ENCODE data around the gene IGSF23.

IGSF23 gene, protein sequence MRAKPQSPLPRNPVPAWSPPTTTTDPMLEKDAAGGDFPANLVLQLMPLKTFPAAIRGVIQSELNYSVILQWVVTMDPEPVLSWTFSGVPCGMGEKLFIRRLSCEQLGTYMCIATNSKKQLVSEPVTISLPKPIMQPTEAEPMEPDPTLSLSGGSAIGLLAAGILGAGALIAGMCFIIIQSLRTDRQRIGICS

DNA sequence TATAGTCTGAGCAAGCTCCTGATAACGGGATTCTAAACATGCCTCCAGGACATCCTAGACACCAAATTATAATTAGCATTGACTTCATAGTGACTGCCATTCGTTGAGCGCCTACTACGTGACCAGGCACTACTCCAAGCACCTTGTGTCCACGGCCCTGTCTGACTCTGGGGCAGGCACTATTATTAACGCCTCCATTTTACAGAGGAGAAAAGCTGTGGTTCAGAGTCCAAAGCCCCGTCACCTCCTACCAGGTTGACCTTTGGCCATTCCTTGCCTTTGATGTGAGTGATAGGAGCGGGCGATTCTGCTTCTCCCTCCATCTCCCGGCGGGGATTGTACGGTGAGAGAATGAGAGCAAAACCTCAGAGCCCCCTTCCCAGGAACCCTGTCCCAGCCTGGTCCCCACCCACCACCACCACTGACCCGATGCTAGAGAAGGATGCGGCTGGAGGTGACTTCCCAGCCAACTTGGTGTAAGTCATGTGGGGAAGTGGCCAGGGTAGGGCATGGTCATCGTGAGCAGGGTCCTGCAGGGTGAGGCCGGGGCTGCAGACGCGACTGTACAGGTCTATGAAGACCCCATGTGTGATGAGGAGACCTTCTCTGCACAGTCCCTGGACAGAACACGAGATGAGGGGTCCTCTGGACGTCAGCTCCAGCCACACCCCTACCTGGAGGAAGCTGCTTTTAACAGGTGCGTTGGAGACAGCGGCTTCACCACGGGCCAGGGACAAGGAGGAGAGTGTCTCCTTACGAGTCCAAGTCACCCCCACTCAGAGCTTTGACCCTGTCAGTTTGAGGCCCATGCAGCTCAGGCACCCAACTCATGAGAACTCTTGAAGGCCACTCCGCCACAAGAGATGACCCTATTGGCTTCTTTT is at the start of gene IGSF23:
TSS of gene IGSF23 (plus strand) at position 269 of the 884 bp plus-strand sequence. CDS start at position 352, 83 bp downstream.
- no peak for DNase-seq (ENCODE audit: low read depth)

DNA sequence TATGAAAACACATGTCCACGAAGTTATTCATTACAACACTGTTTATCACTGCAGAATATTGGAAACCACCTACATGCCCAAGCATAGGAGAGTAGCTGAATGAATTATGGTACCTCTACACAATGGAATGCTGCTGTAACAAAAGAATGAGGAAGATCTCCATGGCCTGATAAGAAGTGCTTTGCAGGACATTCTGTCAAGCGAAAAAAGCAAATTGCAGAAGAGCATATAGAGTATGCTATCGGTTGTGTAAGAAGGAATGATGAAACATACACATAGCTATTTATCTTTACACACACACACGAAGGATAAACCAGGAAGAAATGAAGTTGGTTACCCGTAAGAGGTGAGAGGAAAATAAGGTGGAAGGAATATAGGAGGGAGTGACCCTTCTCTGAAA is 46.4 kb upstream of the IGSF23 start:
- no peak for DNase-seq (ENCODE audit: low read depth)

DNA sequence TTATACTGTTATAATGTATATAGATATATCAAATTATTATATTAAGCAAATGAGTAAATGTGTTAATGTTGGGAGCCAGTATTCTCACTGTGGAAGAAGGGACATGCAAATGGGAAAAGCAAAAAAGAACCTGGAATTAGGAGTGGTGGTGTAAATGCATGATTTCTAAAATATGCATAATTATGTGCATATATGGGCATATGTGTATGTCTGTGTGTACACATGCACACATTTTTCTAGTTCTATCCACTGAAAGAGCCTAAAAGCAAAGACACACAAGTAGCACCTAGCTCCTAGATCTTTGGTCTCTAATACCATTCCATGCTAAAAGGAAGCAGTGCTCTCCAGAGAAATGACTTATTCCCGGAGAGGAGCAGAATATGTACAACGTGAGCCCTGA is 45.6 kb upstream of the IGSF23 start:
- no peak for DNase-seq (ENCODE audit: low read depth)

DNA sequence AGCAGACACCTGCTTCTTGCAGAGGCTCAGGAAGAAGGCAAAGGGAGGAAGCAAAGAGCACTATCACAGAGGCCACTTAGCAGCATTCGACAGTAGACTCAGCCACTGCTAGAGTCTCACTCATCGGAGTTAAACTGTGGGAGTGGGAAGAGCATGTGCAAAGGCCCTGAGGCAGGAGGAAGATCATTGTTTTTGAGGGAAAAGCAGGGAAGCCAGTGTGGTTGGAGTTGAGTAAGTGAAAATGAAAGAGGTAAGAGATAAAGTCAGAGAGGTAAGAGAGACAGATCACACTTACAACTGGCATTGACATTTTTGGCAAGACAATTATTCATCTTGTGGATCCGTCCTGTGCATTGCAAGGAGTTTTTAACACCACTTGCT is 42.8 kb upstream of the IGSF23 start:
- no peak for DNase-seq (ENCODE audit: low read depth)

DNA sequence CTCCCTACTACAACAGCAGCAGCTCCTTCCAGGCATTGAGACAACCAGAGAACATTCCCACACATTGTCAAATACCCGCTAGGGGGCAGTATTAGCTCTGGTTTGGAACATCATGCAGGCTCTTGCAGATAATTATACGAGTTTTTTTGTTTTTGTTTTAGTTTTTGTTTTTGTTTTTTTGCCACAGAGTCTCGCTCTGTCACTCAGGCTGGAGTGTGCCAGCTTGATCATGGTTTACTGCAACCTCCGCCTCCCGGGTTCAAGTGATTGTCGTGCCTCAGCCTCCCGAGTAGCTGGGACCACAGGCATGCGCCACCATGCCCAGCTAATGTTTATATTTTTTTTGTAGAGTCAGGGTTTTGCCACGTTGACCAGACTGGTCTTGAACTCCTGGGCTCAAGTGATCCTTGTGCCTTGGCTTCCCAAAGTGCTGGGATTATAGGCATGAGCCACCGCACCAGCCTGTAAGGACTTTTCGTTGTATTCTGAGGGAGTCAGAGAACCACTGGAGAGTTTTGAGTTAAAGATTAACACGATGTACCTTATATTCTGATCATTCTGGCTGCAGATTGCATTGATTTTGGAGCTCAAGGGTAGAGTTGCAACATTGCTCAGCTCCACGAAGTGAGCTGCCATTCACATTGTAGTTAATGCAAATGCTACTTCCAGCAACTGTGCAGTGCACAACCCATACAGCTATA is 42.2 kb upstream of the IGSF23 start:
- peak; percentile 83 for DNase-seq (ENCODE audit: low read depth)

DNA sequence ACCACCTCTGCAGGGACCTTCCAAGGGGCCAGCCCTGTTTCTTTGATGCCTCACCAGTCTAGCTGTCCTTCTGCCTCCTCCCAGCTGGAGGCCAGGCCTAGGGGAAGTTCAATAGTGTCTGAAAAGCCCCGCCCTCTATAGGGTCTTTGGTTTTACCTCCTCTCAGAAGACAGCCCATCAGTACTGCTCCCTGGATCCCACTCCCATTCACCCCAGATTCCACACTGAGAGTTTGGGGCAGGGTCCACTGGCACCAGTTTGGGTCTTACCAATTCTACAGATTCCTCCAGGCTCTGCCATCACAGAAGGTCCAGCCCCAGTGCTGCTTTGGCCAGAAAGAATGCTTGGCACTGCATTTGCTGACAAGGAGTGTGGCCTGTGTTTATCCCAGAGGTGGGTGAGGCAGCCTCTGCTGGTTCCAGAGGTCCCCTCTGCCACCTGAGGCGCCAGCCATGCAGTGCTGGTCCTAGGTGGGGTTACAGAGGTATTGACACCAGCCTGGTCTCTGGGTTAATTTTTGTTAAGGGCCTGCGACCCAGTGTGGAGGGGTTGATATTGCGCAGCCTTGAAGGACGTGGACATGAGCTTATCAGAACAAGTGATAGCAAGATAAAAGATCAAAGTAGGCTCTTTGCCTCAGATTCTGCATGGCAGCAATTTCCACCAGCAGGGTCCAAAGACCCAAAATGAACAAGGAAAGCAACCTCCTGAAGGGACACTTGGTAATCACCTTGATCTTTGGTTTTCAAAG is 41.4 kb upstream of the IGSF23 start:
- DNase-seq (ENCODE audit: low read depth) = no peak

DNA sequence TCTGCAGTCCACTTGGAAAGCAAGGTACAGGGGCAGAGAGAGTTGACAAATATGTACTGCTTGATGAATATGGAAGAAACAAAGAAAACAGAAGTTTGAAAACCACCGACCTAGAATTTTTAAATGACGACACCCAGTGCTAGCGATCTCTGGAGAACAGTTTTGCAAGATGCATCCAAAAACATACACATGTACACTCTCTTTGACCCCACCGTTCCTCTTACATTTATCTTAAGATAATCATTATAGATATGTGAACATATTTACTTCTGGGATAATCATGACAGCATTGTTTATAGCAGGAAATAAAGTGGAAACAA is 40.8 kb upstream of the IGSF23 start:
- no peak for DNase-seq (ENCODE audit: low read depth)

DNA sequence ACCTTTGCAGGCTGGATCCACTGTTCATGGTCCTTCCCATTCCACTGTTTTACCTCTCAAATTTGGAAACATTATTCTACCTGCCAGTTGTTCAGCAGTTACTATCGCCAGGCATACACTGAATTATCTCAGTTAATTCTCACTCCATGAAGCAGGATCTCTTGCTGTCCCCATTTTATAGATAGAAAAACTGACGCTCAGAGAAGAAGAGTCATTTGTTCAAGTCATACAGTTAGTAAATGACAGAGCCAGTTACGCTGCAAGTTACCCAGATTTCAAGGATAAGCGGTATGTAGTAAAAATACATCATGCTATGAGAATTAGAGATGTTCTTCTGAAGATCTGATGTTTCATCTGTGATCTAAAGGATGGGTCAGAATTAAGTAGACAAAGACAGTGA is 40.2 kb upstream of the IGSF23 start:
- DNase-seq (ENCODE audit: low read depth) = no peak

DNA sequence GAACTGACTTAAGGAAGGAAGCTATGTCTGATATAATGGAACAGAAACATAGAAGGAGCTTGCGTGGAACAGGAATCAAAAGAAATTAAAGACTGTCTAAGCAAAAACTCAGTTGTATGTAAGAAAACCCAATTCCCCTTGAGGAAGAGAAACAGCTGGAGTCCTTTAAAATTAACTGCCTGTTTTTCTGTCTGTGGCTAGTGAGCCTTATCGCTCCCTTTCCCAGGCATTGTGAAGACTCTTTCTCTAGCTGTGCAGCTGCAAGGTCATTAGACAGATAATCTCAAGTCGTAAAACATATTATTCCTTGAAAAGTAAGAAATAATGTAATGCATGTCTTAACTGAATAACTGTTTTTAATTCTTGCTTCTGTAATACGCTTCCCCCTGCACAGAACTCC is 39.7 kb upstream of the IGSF23 start:
- DNase-seq (ENCODE audit: low read depth) = no peak

DNA sequence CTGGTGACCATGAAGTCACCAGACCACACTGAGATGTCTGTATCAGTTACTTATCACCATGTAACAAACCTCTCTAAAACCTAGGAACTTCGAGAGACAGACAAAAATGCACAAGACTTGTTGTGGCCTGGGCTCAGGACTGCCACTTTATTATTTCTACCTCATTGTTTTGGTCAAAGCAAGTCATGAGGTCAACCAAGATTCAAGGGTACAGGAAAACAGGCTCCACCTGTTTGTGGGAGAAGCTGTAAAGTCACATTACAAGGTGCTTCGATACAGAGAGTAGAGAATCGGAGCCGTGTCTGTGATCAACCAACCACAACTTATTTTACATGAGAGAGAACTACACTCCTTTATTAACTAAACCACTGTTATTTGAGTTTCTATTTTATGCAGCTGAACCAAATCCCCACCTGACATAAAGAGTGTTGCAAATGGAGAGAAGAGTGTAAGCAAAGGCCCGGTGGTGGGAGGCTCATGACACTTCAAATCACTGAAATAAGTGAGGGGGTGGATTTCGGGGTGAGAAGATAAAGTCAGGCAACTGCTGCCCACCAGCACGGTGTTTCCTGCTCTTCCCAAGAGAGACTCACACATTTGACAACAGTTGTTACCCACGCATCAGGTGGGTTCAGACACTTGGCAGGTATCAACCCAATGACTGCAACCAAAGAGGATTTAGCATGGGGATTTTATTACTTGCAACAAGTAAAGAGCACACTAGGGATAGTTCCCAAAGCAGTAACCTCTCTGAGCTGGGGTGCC is 39.0 kb upstream of the IGSF23 start:
- DNase-seq (ENCODE audit: low read depth) = no peak

DNA sequence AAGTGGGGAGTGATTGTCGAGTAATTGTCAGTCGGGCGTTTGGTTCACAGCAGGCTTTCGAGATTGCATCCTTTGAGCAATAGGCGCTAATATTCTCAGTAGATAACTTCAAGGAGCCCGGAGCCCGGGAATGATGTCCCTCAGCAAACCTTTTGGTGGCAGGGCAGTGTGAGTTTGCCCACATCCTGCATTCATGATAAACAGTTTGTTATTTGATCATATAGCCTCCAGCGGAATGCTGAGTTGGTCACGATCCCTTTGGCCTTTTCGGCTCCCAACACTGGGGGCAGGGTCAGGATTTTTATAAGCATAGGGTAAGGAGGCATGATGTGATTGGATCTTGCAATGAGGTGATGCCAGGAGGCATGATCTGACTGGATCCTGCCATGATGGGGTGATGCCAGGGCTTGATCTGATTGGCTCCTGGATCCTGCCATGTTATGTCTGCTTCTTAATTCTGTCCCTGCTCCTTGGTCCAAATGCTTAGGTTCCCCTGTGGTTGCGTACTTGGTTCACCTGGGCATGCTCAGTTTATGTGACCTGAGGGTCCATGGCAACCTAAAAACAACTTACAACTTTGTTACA is 38.2 kb upstream of the IGSF23 start:
- peak; percentile 47 for DNase-seq (ENCODE audit: low read depth)

DNA sequence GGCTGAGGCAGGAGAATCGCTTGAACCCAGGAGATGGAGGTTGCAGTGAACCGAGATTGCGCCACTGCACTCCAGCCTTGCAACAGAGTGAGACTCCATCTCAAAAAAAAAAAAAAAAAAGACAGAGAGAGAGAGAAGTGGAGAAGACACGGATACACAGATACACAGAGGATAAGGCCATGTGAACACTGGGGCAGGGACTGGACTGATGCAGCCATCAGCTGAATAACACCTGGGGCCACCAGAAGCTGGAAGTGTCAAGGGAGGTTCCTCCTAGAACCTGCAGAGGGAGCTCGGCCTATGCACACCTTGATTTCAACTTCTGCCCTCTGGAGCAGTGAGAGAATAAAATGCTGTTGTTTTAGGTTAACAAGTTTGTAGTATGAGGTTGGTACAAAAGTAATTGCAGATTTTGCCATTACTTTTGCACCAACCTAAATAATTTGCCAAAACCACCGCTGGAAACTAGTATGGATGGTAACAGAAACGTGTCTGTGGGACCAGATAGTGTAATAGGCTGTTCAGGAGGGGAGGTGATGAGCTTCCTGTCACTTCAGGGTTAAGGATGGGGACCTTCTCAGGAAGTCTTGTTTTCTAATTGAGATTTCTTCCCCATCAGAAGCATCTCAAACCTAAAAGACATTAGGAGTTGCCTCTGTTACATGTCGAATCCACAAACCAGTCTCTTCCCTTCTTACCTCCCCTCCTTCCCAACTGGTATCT is 36.4 kb upstream of the IGSF23 start:
- peak; percentile 69 for DNase-seq (ENCODE audit: low read depth)

DNA sequence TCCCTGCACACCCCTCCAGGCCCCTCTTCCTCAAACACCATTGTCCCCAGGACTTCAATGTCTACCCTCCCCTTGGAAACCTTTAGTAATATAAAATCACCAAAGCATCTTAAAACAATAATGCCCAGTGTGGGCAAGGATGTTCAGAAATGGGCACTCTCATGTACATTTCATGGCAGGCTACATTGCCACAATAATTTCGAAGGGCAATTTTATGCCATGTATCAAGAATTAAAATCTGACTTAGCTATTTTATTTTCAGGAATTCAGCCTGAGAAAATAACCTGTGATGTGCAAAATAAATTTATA is 35.8 kb upstream of the IGSF23 start:
- DNase-seq (ENCODE audit: low read depth) = no peak

DNA sequence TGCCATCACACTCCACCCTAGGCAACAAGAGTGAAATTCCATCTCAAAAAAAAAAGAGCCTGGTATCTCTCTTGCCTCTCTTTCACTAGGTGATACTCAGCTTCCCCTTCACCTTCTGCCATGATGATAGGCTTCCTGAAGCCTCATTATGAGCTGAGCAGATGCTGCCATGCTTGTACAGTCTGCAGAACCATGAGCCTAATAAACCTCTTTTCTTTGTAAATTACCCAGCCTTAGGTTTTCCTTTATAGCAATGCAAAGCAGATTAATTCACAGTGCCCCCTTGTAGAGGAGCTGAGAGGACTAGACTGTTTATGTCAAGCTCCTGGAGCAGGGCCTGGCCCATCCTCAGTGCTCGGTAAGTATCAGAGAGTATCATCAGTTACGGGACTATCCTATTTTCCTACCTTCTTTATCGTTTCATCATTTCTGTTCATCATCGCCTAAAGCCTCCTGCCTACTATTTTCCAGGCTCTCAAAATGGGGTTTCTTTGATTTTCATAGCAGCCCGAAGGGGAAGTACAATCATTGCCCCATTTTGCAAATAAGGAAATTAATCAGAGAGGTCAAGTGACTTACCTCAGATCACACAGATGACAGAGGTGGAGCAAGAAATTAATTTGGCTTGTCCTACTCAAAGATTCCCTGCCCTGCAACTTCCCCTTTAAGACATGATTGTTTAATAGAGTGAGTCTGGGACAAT is 33.5 kb upstream of the IGSF23 start:
- DNase-seq (ENCODE audit: low read depth) = no peak

DNA sequence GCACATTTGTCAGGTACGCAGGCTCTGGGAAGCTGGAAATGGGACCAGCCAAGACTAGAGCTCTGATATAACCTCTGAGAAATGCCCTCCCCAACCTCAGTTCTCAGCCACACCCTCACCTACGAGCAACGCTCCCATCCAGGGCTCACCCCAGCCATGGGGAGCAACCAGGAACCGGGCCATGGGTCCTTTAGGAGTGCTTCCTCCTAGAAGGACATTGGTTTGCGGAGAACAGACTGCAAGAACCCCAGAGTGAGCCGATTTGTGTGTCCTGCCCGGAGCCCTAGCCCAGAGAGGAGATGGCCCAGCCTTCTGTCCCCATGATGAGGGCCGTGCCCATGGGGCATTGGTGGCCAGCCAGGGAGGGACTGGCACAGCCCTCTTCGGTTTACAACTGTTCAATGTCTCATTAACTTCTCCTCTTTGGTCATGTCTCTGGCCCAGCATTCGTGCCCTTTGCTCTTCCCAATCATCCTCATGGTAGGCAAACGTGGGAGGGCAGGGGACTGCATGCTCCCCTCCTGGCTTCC is 32.9 kb upstream of the IGSF23 start:
- no peak for DNase-seq (ENCODE audit: low read depth)

DNA sequence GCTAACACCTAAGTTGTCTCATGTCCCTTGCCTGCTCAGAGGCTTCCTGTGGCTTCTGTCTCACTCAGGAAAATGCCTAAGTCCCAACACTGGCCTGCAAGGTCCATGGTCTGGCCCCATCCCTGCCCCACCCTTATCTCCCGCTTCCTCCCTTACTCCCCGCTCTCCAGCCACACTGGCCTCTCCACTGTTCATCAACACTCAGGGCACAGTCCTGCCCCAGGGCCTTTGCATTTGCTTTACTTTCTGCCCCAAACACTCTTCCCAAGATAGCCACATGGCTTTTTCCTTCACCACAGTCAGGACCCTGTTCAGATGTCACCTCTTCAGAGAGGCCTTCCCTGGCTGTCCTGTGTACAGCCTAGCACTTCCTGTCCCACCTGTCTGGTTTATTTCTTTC is 32.1 kb upstream of the IGSF23 start:
- DNase-seq (ENCODE audit: low read depth) = no peak

DNA sequence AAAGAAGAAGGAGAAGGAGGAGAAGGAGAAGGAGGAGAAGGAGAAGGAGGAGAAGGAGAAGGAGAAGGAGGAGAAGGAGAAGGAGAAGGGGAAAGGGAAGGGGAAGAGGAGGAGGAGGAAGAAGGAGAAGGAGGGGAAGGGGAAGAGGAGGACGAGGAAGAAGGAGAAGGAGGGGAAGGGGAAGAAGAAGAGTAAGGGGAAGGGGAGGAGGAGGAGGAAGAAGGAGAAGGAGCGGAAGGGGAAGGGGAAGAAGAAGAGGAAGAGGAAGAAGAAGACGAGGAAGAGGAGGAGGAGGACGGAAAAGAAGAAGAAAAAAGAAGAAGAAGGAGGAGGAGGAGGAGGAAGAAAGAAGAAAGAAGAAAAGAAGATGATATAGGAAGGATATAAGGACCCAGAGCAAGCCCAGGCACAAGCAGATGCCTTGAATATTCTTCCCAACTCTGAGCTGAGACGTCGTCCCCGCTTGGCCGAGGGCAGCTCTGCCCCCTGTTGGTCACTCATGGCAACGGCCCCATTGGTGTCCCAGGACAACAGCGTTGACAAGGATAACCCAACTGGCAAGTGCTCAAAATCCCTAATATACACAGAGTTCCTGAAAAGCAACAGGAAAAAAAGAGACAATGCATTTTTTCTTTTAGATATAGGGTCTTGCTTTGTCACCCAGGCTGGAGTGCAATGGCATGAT is 30.6 kb upstream of the IGSF23 start:
- DNase-seq (ENCODE audit: low read depth) = peak; percentile 35

DNA sequence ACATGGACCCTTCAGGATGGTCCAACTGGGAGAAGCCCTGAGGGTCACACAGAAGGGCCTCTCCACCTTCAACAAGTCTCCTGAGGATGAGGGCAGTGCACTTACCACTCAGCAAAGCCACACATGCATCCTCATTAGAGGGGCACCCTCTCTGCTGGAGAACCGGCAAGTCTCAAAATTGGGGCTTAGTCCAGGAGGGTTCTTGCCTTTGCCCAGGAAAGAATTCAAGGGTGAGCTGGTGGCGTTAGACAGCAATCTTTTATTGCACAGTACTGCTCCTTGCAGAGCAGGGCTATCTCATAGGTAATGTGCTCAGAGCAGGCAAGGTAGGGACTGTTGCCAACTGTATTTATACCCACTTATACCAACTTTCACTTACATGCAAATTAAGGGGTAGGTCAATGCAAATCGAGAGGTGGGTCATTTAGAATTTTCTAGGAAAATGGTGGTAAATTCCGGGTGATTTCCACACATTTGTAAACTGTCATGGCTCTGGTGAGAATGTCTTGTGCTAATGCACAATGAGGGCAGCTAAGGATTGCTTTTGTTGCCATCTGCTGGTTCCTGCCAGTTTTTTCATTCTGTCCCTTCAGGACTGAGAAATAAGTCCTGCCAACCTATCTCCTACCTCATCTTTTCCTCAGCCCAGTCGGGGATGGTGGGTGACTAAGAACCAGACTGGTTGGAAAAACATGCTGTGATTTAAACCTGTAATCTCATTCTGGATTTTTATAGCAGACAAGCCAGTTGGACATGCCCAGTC is 27.8 kb upstream of the IGSF23 start:
- peak; percentile 52 for DNase-seq (ENCODE audit: low read depth)
